ENCODE data around the gene SLC37A2. TPM values are rescaled to one million over a fixed set of nuclear protein-coding genes. Genes with fewer than 3 reads are reported as not detected.

The SLC37A2 gene
- total and polyA plus RNA-seq, 2 of the 13 experiments (the other 11 are each of a cell fraction or from before 2014, with no cell fraction given): 4.6 to 7.1 TPM

DNA sequence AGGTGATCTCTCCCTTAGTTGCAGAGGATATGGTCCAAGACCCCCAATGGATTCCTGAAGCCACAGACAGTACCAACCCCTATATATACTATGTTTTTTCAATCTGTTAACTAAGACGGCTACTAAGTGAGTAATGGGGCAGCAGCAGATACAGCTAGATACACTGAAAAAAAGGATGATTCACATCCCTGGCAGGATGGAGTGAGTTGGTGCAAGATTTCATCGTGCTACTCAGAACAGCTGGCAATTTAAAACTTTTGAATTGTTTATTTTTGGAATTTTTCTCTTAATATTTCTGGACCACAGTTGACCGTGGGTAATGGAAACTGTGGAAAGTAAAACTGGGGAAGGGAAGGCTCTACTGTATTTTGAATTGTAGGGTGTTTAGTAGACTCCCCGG is 65.3 kb downstream of the SLC37A2 start (continued):
- TF ChIP-seq, protein P1, sequence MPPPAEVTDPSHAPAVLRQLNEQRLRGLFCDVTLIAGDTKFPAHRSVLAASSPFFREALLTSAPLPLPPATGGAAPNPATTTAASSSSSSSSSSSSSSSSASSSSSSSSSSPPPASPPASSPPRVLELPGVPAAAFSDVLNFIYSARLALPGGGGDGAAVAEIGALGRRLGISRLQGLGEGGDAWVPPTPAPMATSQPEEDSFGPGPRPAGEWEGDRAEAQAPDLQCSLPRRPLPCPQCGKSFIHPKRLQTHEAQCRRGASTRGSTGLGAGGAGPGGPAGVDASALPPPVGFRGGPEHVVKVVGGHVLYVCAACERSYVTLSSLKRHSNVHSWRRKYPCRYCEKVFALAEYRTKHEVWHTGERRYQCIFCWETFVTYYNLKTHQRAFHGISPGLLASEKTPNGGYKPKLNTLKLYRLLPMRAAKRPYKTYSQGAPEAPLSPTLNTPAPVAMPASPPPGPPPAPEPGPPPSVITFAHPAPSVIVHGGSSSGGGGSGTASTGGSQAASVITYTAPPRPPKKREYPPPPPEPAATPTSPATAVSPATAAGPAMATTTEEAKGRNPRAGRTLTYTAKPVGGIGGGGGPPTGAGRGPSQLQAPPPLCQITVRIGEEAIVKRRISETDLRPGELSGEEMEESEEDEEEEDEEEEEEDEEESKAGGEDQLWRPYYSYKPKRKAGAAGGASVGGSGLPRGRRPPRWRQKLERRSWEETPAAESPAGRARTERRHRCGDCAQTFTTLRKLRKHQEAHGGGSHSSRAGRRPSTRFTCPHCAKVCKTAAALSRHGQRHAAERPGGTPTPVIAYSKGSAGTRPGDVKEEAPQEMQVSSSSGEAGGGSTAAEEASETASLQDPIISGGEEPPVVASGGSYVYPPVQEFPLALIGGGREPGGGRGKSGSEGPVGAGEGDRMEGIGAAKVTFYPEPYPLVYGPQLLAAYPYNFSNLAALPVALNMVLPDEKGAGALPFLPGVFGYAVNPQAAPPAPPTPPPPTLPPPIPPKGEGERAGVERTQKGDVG (CRISPR knock-in tag; IDR thresholded peaks at IDR 0.05; ENCODE audit: borderline replicate concordance): no peak

DNA sequence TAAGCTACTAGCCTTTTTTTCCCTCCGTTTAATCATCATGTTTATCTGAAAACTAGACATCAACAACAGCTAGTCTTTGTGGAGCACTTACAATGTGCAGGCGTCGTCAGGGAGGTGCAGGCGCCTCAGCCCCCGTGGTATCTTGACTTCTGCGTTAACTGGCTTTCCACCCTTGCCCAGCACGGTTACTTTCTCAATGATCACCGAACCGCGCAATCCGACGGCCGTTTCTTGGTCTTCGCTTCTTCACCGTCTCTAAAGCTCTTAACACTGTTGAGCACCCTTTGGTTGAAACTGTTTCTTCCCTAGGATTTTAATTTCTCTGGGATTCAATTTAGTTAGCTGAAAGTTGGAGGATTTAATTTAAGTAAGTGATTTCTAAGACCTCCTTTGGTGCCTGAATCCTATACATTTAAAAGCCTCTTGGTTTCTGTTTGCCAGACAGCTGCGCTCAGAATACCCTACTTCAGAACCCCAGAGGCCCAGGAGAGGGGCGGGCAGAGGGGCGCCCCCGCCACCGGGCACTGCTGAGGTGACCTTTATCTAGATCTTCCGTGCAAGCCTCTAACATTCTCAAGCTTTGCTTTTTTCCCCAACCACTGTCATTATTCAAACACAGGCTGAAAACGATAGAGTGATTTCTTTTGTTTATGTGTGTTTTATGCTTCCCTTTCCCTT is 66.3 kb downstream of the SLC37A2 start:
- Histone ChIP-seq H3K4me3 (replicated peaks in 1 of 3; ENCODE audit: insufficient read depth in 1 of 3, low read depth in 2 of 3, low read length in 3 of 3) (no peak overlapping the region), H2AFZ (ENCODE audit: low read length) (no peak overlapping the region), H3K9me3 (ENCODE audit: low read length) (no peaks in the 10 kb centered on the region), H4K20me1 (ENCODE audit: insufficient read depth, low read length) (no peaks in the 10 kb centered on the region), H3K79me2 (ENCODE audit: insufficient read depth, low read length) (no peaks in the 10 kb centered on the region), H3K27me3 (ENCODE audit: control insufficient read depth in 1 of 2, insufficient read depth in 2 of 2, low read length in 2 of 2) (peaks cover 3 to 33% of the 10 kb centered on the region in 2 experiments; a peak in 3 of 5 replicates), H3K4me1 (ENCODE audit: insufficient read depth, low read length) (no peaks in the 10 kb centered on the region), H3K4me2 (ENCODE audit: low read depth, low read length) (0 out of 2 replicates have a peak overlapping the region, but pooled peaks have one; percentile 29), H3K27ac (ENCODE audit: extremely low read length, insufficient read depth, low read length) (no peak overlapping the region), H3K36me3 (replicated peaks in 1 of 2; ENCODE audit: control insufficient read depth in 1 of 2, insufficient read depth in 2 of 2, low read length in 2 of 2) (no peaks in the 10 kb centered on the region), H3K9ac (ENCODE audit: insufficient read depth, low read depth, low read length) (no peak overlapping the region)
- ChIA-PET CTCF (ENCODE audit: low intra/inter-chr PET ratio, low total read pairs) (no interaction called here), POLR2A (no interaction called here)
- ATAC-seq: no peak
- in situ Hi-C loops (cut with HindIII; ENCODE audit: extremely low pct_ligation_motif_present, low pct_unique_long_range_greater_than_20kb): no loop called here
- intact Hi-C loops (cut with micrococcal nuclease; ENCODE audit: unreplicated experiment): no loop called here
- no peak for TF ChIP-seq ZNF224 (CRISPR knock-in tag; IDR thresholded peaks at IDR 0.05)
- no peak for TF ChIP-seq ZNF572 (CRISPR knock-in tag; IDR thresholded peaks at IDR 0.05)
- TF ChIP-seq ZNF468 (CRISPR knock-in tag; IDR thresholded peaks at IDR 0.05): no peak
- TF ChIP-seq POGZ (CRISPR knock-in tag; IDR thresholded peaks at IDR 0.05): no peak
- TF ChIP-seq ZSCAN30 (CRISPR knock-in tag; IDR thresholded peaks at IDR 0.05): no peak
- 55% methylated on average over 22 of the region's 22 CpGs for WGBS (ENCODE audit: low lambda C conversion rate)
- no peak for DNase-seq (ENCODE audit: low spot score)
- no peak for FAIRE-seq
- no TSS peak for BruUV-seq (replicated peaks)
